Colonic mucosa (tissue), 4 donors: ENCODE data around the gene MAML2. TPM values are rescaled to one million over a fixed set of nuclear protein-coding genes. Genes with fewer than 3 reads are reported as not detected.

ENCODE experiments used
- DNase-seq: peaks from one replicate; pipeline ENCODE4 v3.0.0-alpha.2; 2020
- H3K27ac ChIP-seq: fragments of 200-600 bp; one replicate; pipeline ENCODE4 v1.8.0; 2021
- H3K27me3 ChIP-seq: fragments of 200-600 bp; one replicate; pipeline ENCODE4 v1.8.0; 2021
- H3K36me3 ChIP-seq: fragments of 200-600 bp; one replicate; pipeline ENCODE4 v1.8.0; 2021
- H3K4me1 ChIP-seq: fragments of 200-600 bp; one replicate; pipeline ENCODE4 v1.8.0; 2021; ENCODE audit warnings: mild to moderate bottlenecking
- H3K4me3 ChIP-seq: fragments of 200-600 bp; one replicate; pipeline ENCODE4 v1.8.0; 2021
- H3K9ac ChIP-seq, 2 donors: one replicate each; pipeline ENCODE4 v1.7.0; 2013; ENCODE audit warnings: control low read depth in 2 of 2, low read depth in 2 of 2, low read length in 2 of 2
- H3K9me3 ChIP-seq: fragments of 200-600 bp; one replicate; pipeline ENCODE4 v1.8.0; 2021
- intact Hi-C: fragments of 100-400 bp; cut with DNase I; formaldehyde crosslinking; loops from one replicate; pipeline ENCODE4 v1.14.1; 2022
- total RNA-seq, 2 donors: library from RNA; stranded (reverse); fragmentation: NEBNext Ultra II Directional in 1 of 2; extraction: Animal tissue kit (Norgen Biotek cat#: 25700) in 1 of 2; gene quantifications; one replicate each; pipeline ENCODE4 v1.2.1, GENCODE V29; 2021
- TF ChIP-seq, protein P1 (sequence below): fragments of 200-600 bp; IDR thresholded peaks from one replicate; pipeline ENCODE4 v1.8.0; 2022; ENCODE audit warnings: antibody characterized with exemption, mild to moderate bottlenecking
- donor health status: healthy.
- donor health status: DM: no; HTN: no; CAD: no.
- donor health status: DM: no; HTN: no; CAD: no.

Gene MAML2
- total RNA-seq, 2 donors from 2014 or later, result 10.4 to 11.0 TPM

DNA sequence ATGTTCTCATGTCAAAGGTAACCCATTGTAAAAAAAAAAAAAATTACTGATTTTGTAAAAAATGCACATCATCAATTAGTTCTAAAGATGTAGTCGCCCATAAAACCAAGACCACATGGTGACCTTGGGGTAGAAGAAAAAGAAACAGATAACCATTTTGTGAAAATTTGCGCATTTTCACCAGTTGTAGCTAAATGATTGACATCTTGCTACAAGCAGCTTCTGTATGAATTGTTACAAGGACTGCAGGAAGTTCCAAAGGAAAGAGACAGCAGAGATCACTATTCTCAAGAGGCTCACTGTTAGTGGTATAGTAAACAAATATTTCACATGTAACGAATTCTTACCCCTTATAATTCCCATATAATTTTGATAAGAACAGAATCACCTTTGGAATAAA is 48.7 kb downstream of the MAML2 start:
- DNase-seq, result no peak
- Histone ChIP-seq H3K9ac (no peak overlapping the region), H3K27ac (no peak overlapping the region), H3K4me3 (no peak overlapping the region), H3K4me1 (peaks cover 10% of the 10 kb centered on the region), H3K27me3 (no peaks in the 10 kb centered on the region), H3K9me3 (no peaks in the 10 kb centered on the region), H3K36me3 (no peaks in the 10 kb centered on the region)
- intact Hi-C loops, result no loop called here
- TF ChIP-seq, protein P1, sequence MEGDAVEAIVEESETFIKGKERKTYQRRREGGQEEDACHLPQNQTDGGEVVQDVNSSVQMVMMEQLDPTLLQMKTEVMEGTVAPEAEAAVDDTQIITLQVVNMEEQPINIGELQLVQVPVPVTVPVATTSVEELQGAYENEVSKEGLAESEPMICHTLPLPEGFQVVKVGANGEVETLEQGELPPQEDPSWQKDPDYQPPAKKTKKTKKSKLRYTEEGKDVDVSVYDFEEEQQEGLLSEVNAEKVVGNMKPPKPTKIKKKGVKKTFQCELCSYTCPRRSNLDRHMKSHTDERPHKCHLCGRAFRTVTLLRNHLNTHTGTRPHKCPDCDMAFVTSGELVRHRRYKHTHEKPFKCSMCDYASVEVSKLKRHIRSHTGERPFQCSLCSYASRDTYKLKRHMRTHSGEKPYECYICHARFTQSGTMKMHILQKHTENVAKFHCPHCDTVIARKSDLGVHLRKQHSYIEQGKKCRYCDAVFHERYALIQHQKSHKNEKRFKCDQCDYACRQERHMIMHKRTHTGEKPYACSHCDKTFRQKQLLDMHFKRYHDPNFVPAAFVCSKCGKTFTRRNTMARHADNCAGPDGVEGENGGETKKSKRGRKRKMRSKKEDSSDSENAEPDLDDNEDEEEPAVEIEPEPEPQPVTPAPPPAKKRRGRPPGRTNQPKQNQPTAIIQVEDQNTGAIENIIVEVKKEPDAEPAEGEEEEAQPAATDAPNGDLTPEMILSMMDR, result no peak

DNA sequence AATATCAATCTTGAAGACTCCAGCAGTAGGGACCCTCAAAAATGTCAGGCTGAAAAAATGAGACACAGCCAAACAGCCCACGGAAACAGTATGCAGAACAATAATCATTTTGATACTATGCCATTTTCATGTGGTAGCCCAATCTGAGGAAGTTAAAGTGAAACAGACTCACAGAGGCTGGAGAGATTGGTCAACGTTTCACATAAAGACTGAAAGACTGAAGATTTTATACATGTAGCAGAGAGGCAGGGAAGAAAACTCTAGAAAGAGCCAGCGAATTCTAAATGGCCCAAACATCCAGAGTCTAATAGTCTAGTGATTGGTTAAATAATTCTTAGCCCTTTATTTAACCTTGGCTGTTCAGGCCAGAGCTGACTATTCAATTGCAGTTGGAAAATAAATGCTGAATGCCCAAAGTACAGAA is 49.4 kb downstream of the MAML2 start:
- Histone ChIP-seq H3K27ac (peak overlapping the region; percentile 48), H3K4me1 (peaks cover 10% of the 10 kb centered on the region), H3K27me3 (no peaks in the 10 kb centered on the region), H3K36me3 (no peaks in the 10 kb centered on the region), H3K9ac (peak overlapping the region in 1 of 2 donors; percentile 51), H3K9me3 (no peaks in the 10 kb centered on the region), H3K4me3 (no peak overlapping the region)
- intact Hi-C loops, result no loop called here
- TF ChIP-seq, protein P1, result no peak
- DNase-seq, result no peak

DNA sequence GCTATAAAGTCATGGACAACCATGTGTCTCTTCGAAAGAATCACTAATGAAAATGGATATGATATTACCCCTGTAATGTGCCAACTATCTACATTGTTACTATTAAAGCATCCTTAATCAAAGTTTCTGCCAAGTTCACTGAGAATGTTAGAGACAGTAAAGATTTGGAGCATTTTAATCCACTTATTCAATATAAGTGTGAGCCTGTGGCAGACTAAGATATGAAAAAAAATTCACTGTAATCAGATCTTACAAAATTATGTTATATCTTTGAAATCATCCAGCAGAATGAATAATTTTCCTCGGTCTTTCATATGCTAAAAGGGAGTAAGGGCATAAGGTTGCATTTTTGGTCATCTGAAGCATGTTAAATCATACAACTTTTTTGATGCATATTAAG is 49.9 kb downstream of the MAML2 start:
- no peak overlapping the region for H3K4me3 ChIP-seq
- peaks cover 10% of the 10 kb centered on the region for H3K4me1 ChIP-seq
- DNase-seq, result no peak
- peak overlapping the region in 1 of 2 donors; percentile 51 for H3K9ac ChIP-seq
- TF ChIP-seq, protein P1, result no peak
- intact Hi-C loops, result no loop called here
- no peaks in the 10 kb centered on the region for H3K9me3 ChIP-seq
- H3K27me3 ChIP-seq, result no peaks in the 10 kb centered on the region
- H3K27ac ChIP-seq, result peak overlapping the region; percentile 48
- no peaks in the 10 kb centered on the region for H3K36me3 ChIP-seq

DNA sequence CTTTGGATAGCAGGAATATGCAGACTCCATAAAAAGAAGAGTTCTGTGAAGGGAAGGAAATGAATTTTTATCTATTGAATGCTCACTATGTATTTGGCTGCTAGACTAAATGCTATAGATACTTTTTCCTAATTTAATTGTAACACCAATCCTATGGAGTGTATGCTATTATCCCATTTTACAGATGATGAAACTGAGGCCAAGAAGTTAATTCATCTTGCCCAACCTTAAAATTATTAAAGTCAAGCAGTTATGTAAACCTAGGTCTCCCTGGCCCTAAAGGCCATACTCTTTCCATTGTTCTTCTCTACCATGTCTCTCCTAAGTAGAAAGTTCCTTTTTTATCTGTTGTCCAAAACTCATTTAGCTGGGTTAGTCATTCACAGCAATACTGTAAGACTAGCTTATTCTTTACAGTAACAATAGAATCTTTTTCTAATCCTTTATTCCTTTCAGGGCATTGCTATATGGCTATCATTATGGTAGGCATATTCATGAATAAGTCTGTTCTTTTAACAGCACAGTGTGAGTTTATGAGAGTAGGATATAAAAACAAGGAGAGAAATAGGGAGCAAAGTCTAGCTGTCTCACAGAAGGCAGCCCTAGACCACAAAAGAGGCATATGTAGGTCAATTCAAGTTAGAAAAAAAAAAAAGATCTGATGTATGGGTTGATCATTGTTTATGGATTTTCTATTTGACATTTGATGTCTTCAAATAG is 50.5 kb downstream of the MAML2 start:
- Histone ChIP-seq H3K4me3 (no peak overlapping the region), H3K27ac (peak overlapping the region; percentile 42), H3K36me3 (no peaks in the 10 kb centered on the region), H3K9ac (no peak overlapping the region), H3K27me3 (no peaks in the 10 kb centered on the region), H3K9me3 (no peaks in the 10 kb centered on the region), H3K4me1 (peaks cover 10% of the 10 kb centered on the region)
- intact Hi-C loops, result no loop called here
- no peak for DNase-seq
- TF ChIP-seq, protein P1, result no peak

DNA sequence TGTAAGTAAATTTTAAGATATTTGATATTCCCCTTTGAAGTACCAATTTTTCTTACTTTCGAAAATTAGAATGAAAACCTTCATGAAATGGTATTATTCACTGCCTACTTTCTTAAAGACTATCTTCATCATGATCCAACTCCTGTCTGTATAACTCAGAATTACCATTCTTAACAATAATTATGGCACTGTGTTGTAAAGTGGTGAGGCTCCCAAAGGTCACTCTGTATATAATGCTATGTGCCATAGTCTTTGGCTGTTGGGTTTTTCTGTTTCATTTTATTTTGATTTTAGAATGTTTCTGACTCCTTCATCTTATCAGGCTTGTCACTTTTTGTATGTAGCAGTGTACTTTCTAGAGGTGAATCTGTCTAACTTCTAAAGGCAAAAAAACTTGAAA is 52.4 kb downstream of the MAML2 start:
- no peaks in the 10 kb centered on the region for H3K36me3 ChIP-seq
- H3K4me1 ChIP-seq, result peaks cover 10% of the 10 kb centered on the region
- intact Hi-C loops, result no loop called here
- H3K4me3 ChIP-seq, result no peak overlapping the region
- H3K27ac ChIP-seq, result no peak overlapping the region
- no peaks in the 10 kb centered on the region for H3K9me3 ChIP-seq
- H3K27me3 ChIP-seq, result no peaks in the 10 kb centered on the region
- TF ChIP-seq, protein P1, result no peak
- no peak for DNase-seq
- H3K9ac ChIP-seq, result no peak overlapping the region
